Choroid plexus epithelial cell (primary cell): ENCODE data around the gene MPPED1.

Experiments
- DNase-seq: peaks from one replicate; pipeline ENCODE4 v3.0.0-alpha.2; 2010; ENCODE audit warnings: low read depth
- H3K4me3 ChIP-seq: 2 replicates; pipeline ENCODE4 v1.5.1; 2011; ENCODE audit warnings: low read depth, mild to moderate bottlenecking, control low read depth, low read length, moderate library complexity
- CTCF ChIP-seq: conservative IDR thresholded peaks from 2 replicates; pipeline ENCODE4 v1.5.1; 2011; ENCODE audit warnings: low read depth, mild to moderate bottlenecking, control low read depth, inconsistent platforms, low read length, moderate library complexity

Gene MPPED1

GRCh38 chr22:43441751-43442150 lies 29.9 kb downstream of the MPPED1 start:
- no peak for DNase-seq
- no peak for TF ChIP-seq CTCF
- H3K4me3 ChIP-seq: no peak overlapping the region

- no peak for DNase-seq
- TF ChIP-seq CTCF: no peak
- H3K4me3 ChIP-seq: no peak overlapping the region
Observed at GRCh38 chr22:43442386-43443151, 30.8 kb downstream of the MPPED1 start.

- H3K4me3 ChIP-seq: no peak overlapping the region
- TF ChIP-seq CTCF: no peak
- no peak for DNase-seq
Observed at GRCh38 chr22:43443152-43443471, 31.3 kb downstream of the MPPED1 start.

- H3K4me3 ChIP-seq: no peak overlapping the region
- DNase-seq: no peak
- TF ChIP-seq CTCF: no peak
Observed at GRCh38 chr22:43446037-43446803, 34.4 kb downstream of the MPPED1 start.

- no peak for DNase-seq
- H3K4me3 ChIP-seq: no peak overlapping the region
- no peak for TF ChIP-seq CTCF
Observed at GRCh38 chr22:43446916-43447315, 35.1 kb downstream of the MPPED1 start.

GRCh38 chr22:43447380-43447779 lies 35.6 kb downstream of the MPPED1 start:
- no peak for TF ChIP-seq CTCF
- H3K4me3 ChIP-seq: no peak overlapping the region
- DNase-seq: no peak
